ENCODE results near the gene LRRC27.

DNA sequence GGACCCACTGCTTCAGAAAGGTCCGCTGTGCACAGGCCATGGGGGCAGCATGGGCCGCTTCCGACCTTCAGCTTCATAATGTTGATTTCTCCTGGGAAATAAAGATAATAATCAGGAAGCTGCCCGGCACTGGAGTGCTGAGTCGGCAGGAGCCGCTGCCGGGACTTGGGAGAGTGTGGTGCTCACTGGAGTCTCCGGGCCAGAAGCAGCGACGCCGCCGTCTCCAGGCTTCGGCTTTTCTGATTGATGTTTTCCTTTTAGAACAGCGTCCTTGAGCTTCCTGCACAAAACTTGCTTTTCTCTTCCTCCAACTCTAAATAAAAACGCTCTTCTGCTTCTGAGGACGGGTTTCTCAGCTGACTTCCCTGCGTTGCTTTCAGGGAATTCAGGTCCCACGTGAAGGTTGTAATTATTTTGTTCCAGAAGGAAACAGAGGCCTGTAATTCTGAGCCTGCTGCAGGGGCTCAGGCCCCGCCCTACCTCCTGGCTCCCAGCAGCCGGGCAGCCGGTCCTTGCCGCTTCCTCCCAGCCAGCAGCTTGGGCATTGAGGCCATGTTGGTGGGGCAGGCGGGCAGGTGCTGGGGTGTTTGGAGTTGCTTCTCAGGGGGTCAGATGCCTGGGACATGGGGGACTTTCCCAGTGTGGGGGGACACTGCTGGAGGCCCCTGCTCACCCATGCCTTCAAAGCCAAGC, 79.7 kb downstream of the LRRC27 start:
- TF ChIP-seq CTCF (IDR thresholded peaks at IDR 0.05) (peak in 1 of 6 experiments; percentile 4), POLR2A (IDR thresholded peaks at IDR 0.05) (no peak)

Measured in Peyer's patch (tissue), 4 donors.